ENCODE results near the gene AFMID.
"Not testable (repeated sequence)": the region's sequence is repeated elsewhere in the genome, so short reads cannot be mapped to it uniquely, and the experiment has no call there.

AFMID gene

GRCh38 chr17:78238823-78239488, 51.8 kb downstream of the AFMID start:
- no peak for DNase-seq (ENCODE audit: low read depth)

- DNase-seq (ENCODE audit: low read depth): no peak
These were observed 52.3 kb downstream of the AFMID start for GRCh38 chr17:78239489-78239931.

GRCh38 chr17:78240012-78240655, 53.0 kb downstream of the AFMID start:
- DNase-seq (ENCODE audit: low read depth): no peak

- DNase-seq (ENCODE audit: low read depth): no peak
These were observed 53.7 kb downstream of the AFMID start for GRCh38 chr17:78240839-78241238.

- peak; percentile 12 for DNase-seq (ENCODE audit: low read depth)
These were observed 54.3 kb downstream of the AFMID start for GRCh38 chr17:78241277-78242023.

- DNase-seq (ENCODE audit: low read depth): no peak
These were observed 55.0 kb downstream of the AFMID start for GRCh38 chr17:78242024-78242742.

GRCh38 chr17:78247304-78247703, 60.1 kb downstream of the AFMID start:
- DNase-seq (ENCODE audit: low read depth): no peak

- no peak for DNase-seq (ENCODE audit: low read depth)
These were observed 61.1 kb downstream of the AFMID start for GRCh38 chr17:78248051-78248914.

- DNase-seq (ENCODE audit: low read depth): no peak
These were observed 62.1 kb downstream of the AFMID start for GRCh38 chr17:78249074-78249817.

GRCh38 chr17:78249818-78250806, 63.0 kb downstream of the AFMID start:
- DNase-seq (ENCODE audit: low read depth): no peak

GRCh38 chr17:78250891-78251772, 64.0 kb downstream of the AFMID start:
- DNase-seq (ENCODE audit: low read depth): peak; percentile 61

- DNase-seq (ENCODE audit: low read depth): no peak
These were observed 64.6 kb downstream of the AFMID start for GRCh38 chr17:78251773-78252103.

- no peak for DNase-seq (ENCODE audit: low read depth)
These were observed 65.0 kb downstream of the AFMID start for GRCh38 chr17:78252111-78252634.

- DNase-seq (ENCODE audit: low read depth): no peak
These were observed 65.8 kb downstream of the AFMID start for GRCh38 chr17:78252701-78253635.

- DNase-seq (ENCODE audit: low read depth): not testable (repeated sequence)
These were observed 66.4 kb downstream of the AFMID start for GRCh38 chr17:78253636-78253945.

- peak; percentile 66 for DNase-seq (ENCODE audit: low read depth)
These were observed 66.9 kb downstream of the AFMID start for GRCh38 chr17:78253946-78254672.
